Effector CD4-positive, alpha-beta T cell (primary cell): ENCODE data around the gene RPRD2.

Source experiments
- DNase-seq: peaks from one replicate; pipeline ENCODE4 v3.0.0-alpha.2; 2020

RPRD2 gene

DNA sequence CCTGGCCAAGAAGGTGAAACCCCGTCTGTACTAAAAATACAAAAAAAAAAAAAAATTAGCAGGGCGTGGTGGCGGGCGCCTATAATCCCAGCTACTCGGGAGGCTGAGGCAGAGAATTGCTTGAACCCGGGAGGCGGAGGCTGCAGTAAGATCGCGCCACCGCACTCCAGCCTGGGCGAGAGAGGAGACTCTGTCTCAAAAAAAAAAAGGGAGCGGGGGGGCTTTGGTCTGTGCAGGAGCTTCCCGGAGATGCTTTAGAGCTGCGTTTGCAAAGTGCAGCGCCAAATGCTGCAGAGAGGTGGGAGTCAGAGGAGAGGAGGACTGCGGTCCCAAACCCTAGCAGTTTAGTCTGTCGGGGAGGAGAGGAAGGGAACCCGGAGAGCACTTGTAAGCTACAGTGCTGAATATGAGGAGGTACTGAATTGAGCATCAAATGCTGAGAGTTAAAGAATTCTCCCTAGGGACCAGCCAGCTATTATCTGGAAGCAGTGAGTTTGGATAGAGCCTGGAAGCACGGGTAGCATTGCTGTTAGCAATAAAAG, 152.2 kb downstream of the RPRD2 start:
- no peak for DNase-seq

DNA sequence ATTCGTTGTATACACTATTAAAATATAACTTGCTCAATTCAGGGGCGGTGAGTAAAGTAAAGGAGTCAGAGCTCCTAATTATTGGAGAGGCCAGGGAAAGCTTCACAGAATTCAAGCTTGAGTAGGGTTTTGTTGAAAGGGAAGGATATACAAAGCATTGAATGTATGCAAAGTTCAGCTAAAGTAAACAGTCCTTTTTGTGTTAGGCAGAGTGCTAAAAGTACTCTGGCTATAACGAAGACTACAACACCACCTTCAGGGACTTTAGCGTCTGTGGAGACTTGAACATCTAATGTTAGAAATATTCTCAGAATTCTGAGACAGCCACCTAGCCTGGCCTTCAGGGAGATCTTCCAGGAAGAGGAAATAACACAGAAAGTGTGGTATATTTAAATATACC, 152.7 kb downstream of the RPRD2 start:
- no peak for DNase-seq

DNA sequence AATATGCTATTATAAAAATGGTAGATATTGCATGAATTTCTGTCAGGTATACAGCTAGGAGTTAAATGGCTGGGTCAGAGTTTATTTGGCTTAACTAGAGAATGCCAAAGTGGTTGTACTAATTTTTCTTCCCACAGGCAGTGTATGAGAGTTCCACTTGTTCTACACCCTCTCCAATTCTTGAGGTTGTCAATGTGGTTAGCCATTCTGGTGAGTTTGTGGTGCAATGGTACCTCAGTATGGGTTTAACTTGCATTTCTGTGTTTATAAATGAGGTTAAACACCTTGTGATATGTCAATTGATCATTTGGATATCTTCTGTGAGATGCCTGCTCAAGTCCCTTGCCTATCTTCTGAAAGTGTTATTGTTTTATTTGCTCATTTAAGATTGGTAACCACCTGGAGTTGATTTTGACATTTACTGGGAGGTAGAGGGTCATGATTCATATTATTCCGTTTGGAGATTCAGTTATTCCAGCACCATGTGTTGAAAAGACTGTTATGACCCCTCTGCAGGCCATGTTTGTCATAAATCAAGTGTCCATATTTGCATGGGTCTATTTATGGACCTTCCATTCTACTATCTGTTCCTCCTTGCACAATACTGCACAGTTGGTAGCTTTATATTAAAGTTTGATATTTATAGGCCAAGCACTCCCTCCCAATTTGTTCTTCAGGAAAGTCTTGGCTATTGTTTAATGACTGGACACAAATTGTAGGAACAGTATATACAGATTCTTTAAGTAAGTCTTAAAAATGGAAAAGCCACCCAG, 157.4 kb downstream of the RPRD2 start:
- no peak for DNase-seq

DNA sequence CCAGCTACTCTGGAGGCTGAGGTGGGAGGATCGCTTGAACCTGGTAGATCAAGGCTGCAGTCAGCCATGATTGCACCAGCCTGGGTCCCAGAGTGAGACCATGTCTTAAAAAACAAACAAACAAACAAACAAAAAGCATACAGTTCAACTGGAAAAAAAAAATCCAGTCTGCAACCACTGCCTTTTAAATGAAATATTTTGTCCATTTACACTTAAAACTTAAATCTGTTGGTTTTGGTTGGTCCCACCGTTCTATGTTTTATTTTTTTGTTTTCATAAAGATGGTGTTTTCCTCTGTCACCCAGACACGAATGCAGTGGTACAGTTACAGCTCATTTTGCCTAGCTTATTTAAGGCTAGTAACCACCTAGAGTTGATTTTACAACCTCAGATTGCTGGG, 161.4 kb downstream of the RPRD2 start:
- no peak for DNase-seq
